ENCODE data around the gene XAB2. TPM values are rescaled to one million over a fixed set of nuclear protein-coding genes. Genes with fewer than 3 reads are reported as not detected.

XAB2 gene
- total RNA-seq, 4 donors from 2014 or later, result 26.6 to 61.9 (median 33.7) TPM

- TF ChIP-seq, protein P1, sequence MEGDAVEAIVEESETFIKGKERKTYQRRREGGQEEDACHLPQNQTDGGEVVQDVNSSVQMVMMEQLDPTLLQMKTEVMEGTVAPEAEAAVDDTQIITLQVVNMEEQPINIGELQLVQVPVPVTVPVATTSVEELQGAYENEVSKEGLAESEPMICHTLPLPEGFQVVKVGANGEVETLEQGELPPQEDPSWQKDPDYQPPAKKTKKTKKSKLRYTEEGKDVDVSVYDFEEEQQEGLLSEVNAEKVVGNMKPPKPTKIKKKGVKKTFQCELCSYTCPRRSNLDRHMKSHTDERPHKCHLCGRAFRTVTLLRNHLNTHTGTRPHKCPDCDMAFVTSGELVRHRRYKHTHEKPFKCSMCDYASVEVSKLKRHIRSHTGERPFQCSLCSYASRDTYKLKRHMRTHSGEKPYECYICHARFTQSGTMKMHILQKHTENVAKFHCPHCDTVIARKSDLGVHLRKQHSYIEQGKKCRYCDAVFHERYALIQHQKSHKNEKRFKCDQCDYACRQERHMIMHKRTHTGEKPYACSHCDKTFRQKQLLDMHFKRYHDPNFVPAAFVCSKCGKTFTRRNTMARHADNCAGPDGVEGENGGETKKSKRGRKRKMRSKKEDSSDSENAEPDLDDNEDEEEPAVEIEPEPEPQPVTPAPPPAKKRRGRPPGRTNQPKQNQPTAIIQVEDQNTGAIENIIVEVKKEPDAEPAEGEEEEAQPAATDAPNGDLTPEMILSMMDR (IDR thresholded peaks at IDR 0.05), result no peak
- no peak for TF ChIP-seq POLR2A (IDR thresholded peaks at IDR 0.05)
- Histone ChIP-seq H3K27me3 (no peaks in the 10 kb centered on the region), H3K4me3 (no peak overlapping the region), H3K9me3 (no peaks in the 10 kb centered on the region), H3K36me3 (peaks cover 0 to 55% (median 0%) of the 10 kb centered on the region in 3 donors), H3K4me1 (peaks cover 12 to 22% (median 18%) of the 10 kb centered on the region in 4 donors), H3K27ac (no peak overlapping the region)
- no peak for DNase-seq
Observed at GRCh38 chr19:7625763-7626372, 3.5 kb downstream of the XAB2 start.

- Histone ChIP-seq H3K4me3 (no peak overlapping the region), H3K27me3 (no peaks in the 10 kb centered on the region), H3K9me3 (no peaks in the 10 kb centered on the region), H3K36me3 (peaks cover 0 to 66% (median 0%) of the 10 kb centered on the region in 3 donors), H3K4me1 (peaks cover 8 to 19% (median 9%) of the 10 kb centered on the region in 4 donors), H3K27ac (no peak overlapping the region)
- TF ChIP-seq POLR2A (IDR thresholded peaks at IDR 0.05), result no peak
- DNase-seq, result no peak
Observed at GRCh38 chr19:7624810-7625209, 4.5 kb downstream of the XAB2 start.

- no peak for DNase-seq
- Histone ChIP-seq H3K27ac (no peak overlapping the region), H3K36me3 (peaks cover 0 to 72% (median 0%) of the 10 kb centered on the region in 3 donors), H3K27me3 (no peaks in the 10 kb centered on the region), H3K9me3 (no peaks in the 10 kb centered on the region), H3K4me1 (peaks cover 8 to 27% (median 12%) of the 10 kb centered on the region in 4 donors), H3K4me3 (no peak overlapping the region)
- TF ChIP-seq, protein P1 (IDR thresholded peaks at IDR 0.05), result no peak
- TF ChIP-seq POLR2A (IDR thresholded peaks at IDR 0.05), result no peak
Observed at GRCh38 chr19:7623725-7624603, 5.4 kb downstream of the XAB2 start.

GRCh38 chr19:7622933-7623685 lies 6.2 kb downstream of the XAB2 start:
- H3K36me3 ChIP-seq, result peaks cover 0 to 72% (median 0%) of the 10 kb centered on the region in 3 donors
- H3K4me3 ChIP-seq, result no peak overlapping the region
- H3K4me1 ChIP-seq, result peaks cover under 1 to 26% (median 4%) of the 10 kb centered on the region in 4 donors
- no peak for DNase-seq
- H3K27me3 ChIP-seq, result no peaks in the 10 kb centered on the region
- no peaks in the 10 kb centered on the region for H3K9me3 ChIP-seq
- no peak overlapping the region for H3K27ac ChIP-seq
- TF ChIP-seq, protein P1 (IDR thresholded peaks at IDR 0.05), result no peak
- TF ChIP-seq POLR2A (IDR thresholded peaks at IDR 0.05), result no peak

GRCh38 chr19:7620442-7621412 lies 8.6 kb downstream of the XAB2 start:
- TF ChIP-seq POLR2A (IDR thresholded peaks at IDR 0.05), result no peak
- TF ChIP-seq, protein P1 (IDR thresholded peaks at IDR 0.05), result no peak
- DNase-seq, result no peak
- Histone ChIP-seq H3K4me3 (no peak overlapping the region), H3K27ac (peak overlapping the region in 1 of 4 donors; percentile 93), H3K27me3 (no peaks in the 10 kb centered on the region), H3K36me3 (peaks cover 0 to 79% (median 0%) of the 10 kb centered on the region in 3 donors), H3K9me3 (no peaks in the 10 kb centered on the region), H3K4me1 (peaks cover 0 to 24% (median 3%) of the 10 kb centered on the region in 4 donors)

Data from Peyer's patch (tissue), 4 donors.